K562 (cell line): ENCODE results near the gene SERPINE2. TPM values are rescaled to one million over a fixed set of nuclear protein-coding genes. Genes with fewer than 3 reads are reported as not detected.

Experiments
- ATF4 ChIP-seq: fragments of 450-650 bp; formaldehyde crosslinking; IDR thresholded peaks from 2 replicates; pipeline ENCODE4 v1.4.0; 2022; ENCODE audit warnings: mild to moderate bottlenecking, moderate library complexity
- BCL6 ChIP-seq: fragments of 250-450 bp; sonication (Bioruptor Pico); IDR thresholded peaks from 2 replicates; pipeline ENCODE4 v1.4.0; 2020
- BRD9 ChIP-seq: fragments of 450-650 bp; IDR thresholded peaks from 2 replicates; pipeline ENCODE4 v1.6.1; 2018; ENCODE audit warnings: low read depth; ENCODE audit not compliant: partially characterized antibody
- CREM ChIP-seq: IDR thresholded peaks from 2 replicates; pipeline ENCODE4 v1.6.1; 2014; ENCODE audit warnings: antibody characterized with exemption, low read depth
- ETS2 ChIP-seq: IDR thresholded peaks from 2 replicates; pipeline ENCODE4 v1.6.1; 2016; ENCODE audit warnings: borderline replicate concordance, missing genetic modification characterization, mild to moderate bottlenecking, moderate library complexity, missing compliant biosample characterization; ENCODE audit not compliant: poor library complexity, severe bottlenecking
- ETV6 ChIP-seq, 3 experiments: fragments of 150-350 bp in 1 of 3; sonication (generic) in 1 of 3; formaldehyde crosslinking in 1 of 3; IDR thresholded peaks; 2 replicates each; pipeline versions ENCODE4 v1.6.1 to v1.8.0; 2014 to 2022; ENCODE audit warnings: borderline replicate concordance in 2 of 3, low read depth in 2 of 3, antibody characterized with exemption in 1 of 3, low read length in 1 of 3, mild to moderate bottlenecking in 1 of 3, missing genetic modification reagents in 1 of 3
- FOXM1 ChIP-seq, 2 experiments: fragments of 450-650 bp in 1 of 2; sonication (generic) in 1 of 2; formaldehyde crosslinking in 1 of 2; IDR thresholded peaks; 2 replicates each; pipeline versions ENCODE4 v1.6.1 to v1.9.0; 2017 to 2022; ENCODE audit warnings: low read depth in 2 of 2, mild to moderate bottlenecking in 2 of 2, missing genetic modification reagents in 1 of 2, moderate library complexity in 1 of 2
- HDAC3 ChIP-seq: fragments of 450-650 bp; IDR thresholded peaks from 2 replicates; pipeline ENCODE4 v1.6.1; 2018; ENCODE audit warnings: borderline replicate concordance, mild to moderate bottlenecking, moderate library complexity; ENCODE audit not compliant: partially characterized antibody
- HEY1 ChIP-seq: fragments of 250-450 bp; sonication (Bioruptor Pico); IDR thresholded peaks from 2 replicates; pipeline ENCODE4 v1.5.0; 2020; ENCODE audit warnings: mild to moderate bottlenecking, moderate library complexity, borderline replicate concordance
- KLF1 ChIP-seq: fragments of 450-650 bp; IDR thresholded peaks from 2 replicates; pipeline ENCODE4 v1.6.1; 2016; ENCODE audit warnings: missing genetic modification characterization, missing compliant biosample characterization
- MXI1 ChIP-seq: IDR thresholded peaks from 2 replicates; pipeline ENCODE4 v1.6.1; 2011; ENCODE audit warnings: low read depth, mild to moderate bottlenecking, improper control_type of control experiment, low read length
- POLR2H ChIP-seq: IDR thresholded peaks from 2 replicates; pipeline ENCODE4 v1.6.1; 2016; ENCODE audit warnings: missing genetic modification characterization, low read depth, mild to moderate bottlenecking, control low read depth, missing compliant biosample characterization, moderate library complexity
- RREB1 ChIP-seq: fragments of 250-450 bp; sonication (Bioruptor Pico); IDR thresholded peaks from 2 replicates; pipeline ENCODE4 v1.4.0; 2020
- THRB ChIP-seq: fragments of 450-650 bp; formaldehyde crosslinking; conservative IDR thresholded peaks from 2 replicates; pipeline ENCODE4 v1.4.0; 2022; ENCODE audit warnings: mild to moderate bottlenecking, missing genetic modification characterization
- TSC22D4 ChIP-seq: fragments of 450-650 bp; IDR thresholded peaks from 2 replicates; pipeline ENCODE4 v1.6.1; 2016; ENCODE audit warnings: missing genetic modification characterization, missing biosample characterization, control low read depth
- WHSC1 ChIP-seq: IDR thresholded peaks from one replicate; pipeline ENCODE4 v1.6.1; 2012; ENCODE audit warnings: low read length, control low read depth, inconsistent platforms
- ZNF12 ChIP-seq: sonication (generic); formaldehyde crosslinking; IDR thresholded peaks from 2 replicates; pipeline ENCODE4 v1.4.0; 2020; ENCODE audit warnings: mild to moderate bottlenecking, missing genetic modification reagents
- ZNF121 ChIP-seq: sonication (generic); formaldehyde crosslinking; conservative IDR thresholded peaks from 2 replicates; pipeline ENCODE4 v1.8.0; 2022; ENCODE audit warnings: missing genetic modification reagents
- ZNF583 ChIP-seq: fragments of 250-450 bp; sonication (Bioruptor Pico); IDR thresholded peaks from 2 replicates; pipeline ENCODE4 v1.4.0; 2020
- polyA plus RNA-seq, 8 experiments: library from polyadenylated mRNA; depleted of rRNA in 4 of 8; stranded (reverse) in 5 of 8; unstranded in 3 of 8; fragments of >200 nt; fragmentation: Nextera tagmentation in 2 of 8; fragmentation: Illumina TruSeq in 1 of 8; extraction: Ambion mirVana in 2 of 8; extraction: Trizol in 1 of 8; gene quantifications; 2 replicates each; pipeline versions ENCODE4 v1.2.1 to v1.2.3, GENCODE V29; 2011 to 2014; ENCODE audit warnings: inconsistent platforms in 1 of 8, missing spikeins in 1 of 8
- total RNA-seq, 7 experiments: library from RNA; depleted of rRNA in 6 of 7; stranded (reverse); fragments of >200 nt in 6 of 7; fragmentation: Illumina TruSeq in 2 of 7; extraction: Trizol in 2 of 7; gene quantifications; 2 replicates each; pipeline versions ENCODE4 v1.2.1 to v1.2.3, GENCODE V29; 2011 to 2021; ENCODE audit warnings: low replicate concordance in 1 of 7

Gene SERPINE2
- total and polyA plus RNA-seq, 9 of the 15 experiments (the other 6 are each of a cell fraction or from before 2014, with no cell fraction given): 0.03 to 0.16 (median 0.13) TPM; not detected in 6

- no peak for TF ChIP-seq ETV6 (IDR thresholded peaks at IDR 0.05; ENCODE audit: borderline replicate concordance in 1 of 2, low read depth in 2 of 2, low read length in 1 of 2)
- no peak for TF ChIP-seq ETV6 (CRISPR knock-in tag; IDR thresholded peaks at IDR 0.05; ENCODE audit: borderline replicate concordance)
- no peak for TF ChIP-seq POLR2H (tag)
- TF ChIP-seq BRD9: no peak
- no peak for TF ChIP-seq WHSC1
- no peak for TF ChIP-seq BCL6 (CRISPR knock-in tag)
- TF ChIP-seq HEY1 (CRISPR knock-in tag): no peak
- TF ChIP-seq MXI1: no peak
- no peak for TF ChIP-seq ZNF121
- no peak for TF ChIP-seq ATF4 (CRISPR knock-in tag)
- TF ChIP-seq CREM: 0 out of 2 replicates have a peak, but pooled peaks have one; percentile 51
- no peak for TF ChIP-seq ZNF12 (CRISPR knock-in tag)
- peak; percentile 30 for TF ChIP-seq HDAC3
- no peak for TF ChIP-seq RREB1 (CRISPR knock-in tag)
- no peak for TF ChIP-seq ETS2 (tag)
- no peak for TF ChIP-seq KLF1 (tag)
- no peak for TF ChIP-seq ZNF583 (CRISPR knock-in tag)
- TF ChIP-seq FOXM1 (IDR thresholded peaks at IDR 0.05; ENCODE audit: low read depth): 0 out of 2 replicates have a peak, but pooled peaks have one; percentile 16
- TF ChIP-seq FOXM1 (CRISPR knock-in tag; IDR thresholded peaks at IDR 0.05; ENCODE audit: low read depth): no peak
- TF ChIP-seq THRB (CRISPR knock-in tag): no peak
- TF ChIP-seq TSC22D4 (tag): no peak
Measured at GRCh38 chr2:223944703-223945531, 94.2 kb downstream of the SERPINE2 start, which contains the start of gene WDFY1 (continued).
